Fibroblast of pulmonary artery (primary cell): ENCODE measurements around the gene TMCC1.
"Not testable (repeated sequence)": the region's sequence is repeated elsewhere in the genome, so short reads cannot be mapped to it uniquely, and the experiment has no call there.

Experiments used
- DNase-seq: peaks from one replicate; pipeline ENCODE4 v3.0.0-alpha.2; 2010; ENCODE audit warnings: low read depth
- H3K4me3 ChIP-seq: replicated peaks from 2 replicates; pipeline ENCODE4 v1.5.1; 2011; ENCODE audit warnings: low read depth, mild to moderate bottlenecking, control low read depth, low read length, moderate library complexity
- TF ChIP-seq, protein P1 (sequence below): IDR thresholded peaks from 2 replicates; pipeline ENCODE4 v1.5.1; 2011; ENCODE audit warnings: mild to moderate bottlenecking, control low read depth, low read length, inconsistent platforms; ENCODE audit errors: missing control alignments

The TMCC1 gene

DNA sequence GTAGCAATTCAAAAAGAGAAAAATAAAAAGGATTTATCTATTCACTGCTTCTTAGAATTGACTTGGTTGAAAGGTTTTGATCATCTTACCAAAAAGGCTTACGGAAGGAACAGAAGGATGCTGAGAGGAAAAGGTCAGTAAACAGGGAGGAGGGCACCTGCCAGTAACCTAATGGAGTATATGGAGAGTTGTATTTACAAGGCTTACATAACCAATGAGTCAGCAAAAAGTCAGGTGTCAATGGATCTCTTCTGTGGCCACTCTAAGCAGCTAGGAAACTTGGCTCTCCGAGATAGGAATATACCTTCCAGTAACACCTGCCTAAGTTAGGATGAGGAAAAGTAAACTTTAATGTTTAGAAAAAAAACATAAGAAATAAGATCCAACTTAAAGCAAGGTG, 206.6 kb downstream of the TMCC1 start:
- no peak overlapping the region for H3K4me3 ChIP-seq
- TF ChIP-seq, protein P1, sequence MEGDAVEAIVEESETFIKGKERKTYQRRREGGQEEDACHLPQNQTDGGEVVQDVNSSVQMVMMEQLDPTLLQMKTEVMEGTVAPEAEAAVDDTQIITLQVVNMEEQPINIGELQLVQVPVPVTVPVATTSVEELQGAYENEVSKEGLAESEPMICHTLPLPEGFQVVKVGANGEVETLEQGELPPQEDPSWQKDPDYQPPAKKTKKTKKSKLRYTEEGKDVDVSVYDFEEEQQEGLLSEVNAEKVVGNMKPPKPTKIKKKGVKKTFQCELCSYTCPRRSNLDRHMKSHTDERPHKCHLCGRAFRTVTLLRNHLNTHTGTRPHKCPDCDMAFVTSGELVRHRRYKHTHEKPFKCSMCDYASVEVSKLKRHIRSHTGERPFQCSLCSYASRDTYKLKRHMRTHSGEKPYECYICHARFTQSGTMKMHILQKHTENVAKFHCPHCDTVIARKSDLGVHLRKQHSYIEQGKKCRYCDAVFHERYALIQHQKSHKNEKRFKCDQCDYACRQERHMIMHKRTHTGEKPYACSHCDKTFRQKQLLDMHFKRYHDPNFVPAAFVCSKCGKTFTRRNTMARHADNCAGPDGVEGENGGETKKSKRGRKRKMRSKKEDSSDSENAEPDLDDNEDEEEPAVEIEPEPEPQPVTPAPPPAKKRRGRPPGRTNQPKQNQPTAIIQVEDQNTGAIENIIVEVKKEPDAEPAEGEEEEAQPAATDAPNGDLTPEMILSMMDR = no peak
- DNase-seq = no peak

DNA sequence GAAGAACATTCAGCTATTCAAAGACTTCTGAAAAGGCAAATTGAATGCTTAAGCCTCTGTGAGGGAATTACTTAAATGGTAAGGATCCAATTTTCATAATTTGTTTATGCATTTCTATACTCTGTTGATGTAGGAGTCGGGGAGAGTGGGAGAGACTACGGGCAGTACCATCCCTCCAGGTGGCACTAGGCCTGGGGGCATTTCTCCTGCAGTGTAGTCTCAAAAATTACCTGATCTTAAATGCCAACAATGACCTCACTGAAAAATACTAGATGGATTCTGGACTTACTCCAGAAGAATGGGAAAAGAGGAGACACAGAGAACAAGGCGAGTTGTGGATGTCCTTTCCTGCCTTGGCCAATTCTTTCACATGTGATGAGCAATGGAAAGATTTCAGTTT, 209.2 kb downstream of the TMCC1 start:
- DNase-seq = no peak
- H3K4me3 ChIP-seq = no peak overlapping the region
- TF ChIP-seq, protein P1 = no peak

DNA sequence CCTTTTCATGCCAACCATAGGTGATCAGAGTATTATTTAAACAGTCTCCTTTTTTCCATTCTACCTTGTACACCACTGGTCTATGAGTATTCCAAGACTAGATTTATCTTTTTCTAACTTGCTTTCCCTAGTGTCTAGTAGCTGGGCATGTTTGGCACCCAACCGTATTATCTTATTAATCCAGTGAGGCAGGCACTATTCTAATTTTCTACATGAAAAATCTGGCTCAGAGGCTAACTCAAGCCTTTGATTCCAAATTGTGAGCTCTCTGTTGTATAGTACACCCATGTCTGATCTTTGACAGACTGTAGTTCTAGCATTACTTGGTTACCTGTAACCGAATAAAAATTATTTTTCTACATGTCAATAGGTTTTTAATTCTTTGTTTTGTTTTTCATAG, 210.3 kb downstream of the TMCC1 start:
- DNase-seq = no peak
- H3K4me3 ChIP-seq = no peak overlapping the region
- TF ChIP-seq, protein P1 = no peak

DNA sequence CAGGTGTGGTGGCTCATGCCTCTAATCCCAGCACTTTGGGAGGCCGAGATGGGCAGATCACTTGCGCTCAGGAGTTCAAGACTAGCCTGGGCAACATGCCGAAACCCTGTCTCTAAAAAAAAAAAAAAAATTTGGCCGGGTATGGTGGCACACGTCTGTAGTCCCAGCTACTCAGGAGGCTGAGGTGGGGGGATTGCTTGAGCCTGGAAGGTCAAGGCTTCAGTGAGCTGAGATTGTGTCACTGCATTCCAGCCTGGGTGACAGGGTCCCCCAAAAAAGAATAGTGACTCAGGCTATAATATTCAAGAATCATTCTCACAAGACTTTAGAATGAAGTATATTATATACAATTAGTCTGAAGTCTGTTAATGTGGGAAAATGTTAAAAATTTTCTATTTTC, 216.5 kb downstream of the TMCC1 start:
- no peak for DNase-seq
- no peak overlapping the region for H3K4me3 ChIP-seq
- TF ChIP-seq, protein P1 = no peak

DNA sequence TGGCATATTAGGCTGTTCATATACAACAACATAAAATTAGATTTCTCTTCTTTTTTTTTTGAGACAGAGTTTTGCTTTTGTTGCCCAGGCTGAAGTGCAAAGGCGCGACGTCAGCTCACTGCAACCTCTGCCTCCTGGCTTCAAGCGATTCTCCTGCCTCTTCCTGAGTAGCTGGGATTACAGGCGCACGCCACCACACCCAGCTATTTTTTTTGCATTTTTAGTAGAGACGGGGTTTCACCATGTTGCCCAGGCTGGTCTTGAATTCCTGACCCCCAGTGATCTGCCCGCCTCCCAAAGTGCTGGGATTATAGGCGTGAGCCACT, 218.8 kb downstream of the TMCC1 start:
- not testable (repeated sequence) for H3K4me3 ChIP-seq, DNase-seq

DNA sequence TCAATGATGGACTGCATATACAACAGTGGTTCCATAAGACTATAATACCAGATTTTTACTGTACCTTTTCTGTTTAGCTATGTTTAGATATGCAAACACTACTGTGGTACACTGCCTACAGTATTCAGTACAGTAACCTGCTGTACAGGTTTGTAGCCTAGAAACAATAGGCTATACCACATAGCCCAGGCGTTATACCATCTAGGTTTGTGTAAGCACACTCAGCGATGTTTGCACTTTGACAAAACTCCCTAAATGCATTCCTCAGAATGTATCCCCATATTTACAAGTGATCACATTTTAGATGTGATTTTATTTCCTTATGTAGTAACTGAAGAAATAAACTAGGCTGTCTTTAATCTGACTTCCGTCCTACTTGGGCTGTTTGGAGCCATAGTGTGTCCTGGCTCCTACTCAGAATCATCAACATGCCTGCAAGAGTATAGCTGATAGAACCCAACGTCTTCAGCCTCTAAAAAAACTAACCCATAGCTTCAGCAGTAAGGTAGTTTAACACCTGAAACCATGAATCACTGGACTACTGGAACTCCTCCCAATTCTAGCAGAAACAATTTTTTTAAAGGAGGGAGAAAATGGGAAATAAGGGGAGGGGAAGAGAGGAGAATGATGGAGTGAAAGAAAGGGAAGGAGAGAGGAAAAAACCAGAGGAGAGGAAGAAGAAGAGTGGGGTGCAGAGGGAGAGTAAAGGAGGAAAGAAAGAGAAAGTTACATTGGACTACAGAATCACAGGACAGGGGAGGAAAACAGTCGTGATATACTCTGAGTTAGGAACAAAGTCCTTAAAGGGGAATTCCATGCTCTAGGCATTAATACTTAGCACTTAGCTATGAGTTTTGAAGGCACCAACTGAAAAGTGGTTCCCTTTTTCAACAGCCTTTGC, 219.4 kb downstream of the TMCC1 start:
- TF ChIP-seq, protein P1 = no peak
- no peak for DNase-seq
- H3K4me3 ChIP-seq = no peak overlapping the region

DNA sequence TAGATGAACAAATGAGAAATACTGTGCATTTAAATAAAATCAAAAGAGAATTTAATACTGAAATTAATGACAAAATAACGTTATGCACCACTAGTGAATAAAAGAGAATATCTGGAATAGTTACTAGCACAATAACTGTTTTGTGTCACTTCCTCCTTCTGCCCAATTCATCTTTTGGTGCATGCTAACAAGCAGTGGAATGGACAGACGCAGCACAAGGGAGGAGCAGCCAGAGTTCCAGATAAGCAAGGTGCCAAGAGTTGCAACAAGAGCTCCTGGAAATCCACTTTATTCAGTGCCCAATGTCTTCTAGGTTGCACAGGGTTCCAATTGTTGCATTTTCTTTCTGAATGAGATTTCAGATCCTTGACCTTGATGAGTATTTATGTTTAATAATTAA, 220.5 kb downstream of the TMCC1 start:
- no peak overlapping the region for H3K4me3 ChIP-seq

More for the DNA sequence above, 220.5 kb downstream of the TMCC1 start:
- TF ChIP-seq, protein P1 = no peak
- peak; percentile 36 for DNase-seq
